NCI-H526 treated with DMSO at 0.1 percent for 48 hours (cell line): ENCODE results near the gene MAK.
"Not testable (repeated sequence)": the region's sequence is repeated elsewhere in the genome, so short reads cannot be mapped to it uniquely, and the experiment has no call there.

Experiments used
- DNase-seq: peaks from one replicate; lab custom pipeline; 2025; lab: John Stamatoyannopoulos, UW

MAK gene

DNA sequence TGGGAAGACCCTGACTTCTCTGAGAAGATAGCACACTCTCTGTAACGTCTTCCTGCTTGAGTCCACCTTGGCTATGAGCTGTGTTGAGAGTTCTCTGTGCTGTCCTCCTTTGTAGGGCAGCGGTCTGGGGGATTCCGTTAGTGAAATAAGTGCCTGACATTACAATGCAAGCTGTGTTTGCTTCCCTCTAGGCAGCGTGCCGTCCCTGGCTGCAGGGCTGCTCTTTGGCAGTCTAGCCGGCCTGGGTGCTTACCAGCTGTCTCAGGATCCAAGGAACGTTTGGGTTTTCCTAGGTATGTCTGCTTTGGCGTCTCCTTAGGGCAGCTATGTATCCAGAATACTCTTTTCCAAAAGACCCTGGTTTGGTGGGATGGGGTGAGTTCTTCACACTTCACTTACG is 112.6 kb downstream of the MAK start:
- DNase-seq: peak; percentile 66

DNA sequence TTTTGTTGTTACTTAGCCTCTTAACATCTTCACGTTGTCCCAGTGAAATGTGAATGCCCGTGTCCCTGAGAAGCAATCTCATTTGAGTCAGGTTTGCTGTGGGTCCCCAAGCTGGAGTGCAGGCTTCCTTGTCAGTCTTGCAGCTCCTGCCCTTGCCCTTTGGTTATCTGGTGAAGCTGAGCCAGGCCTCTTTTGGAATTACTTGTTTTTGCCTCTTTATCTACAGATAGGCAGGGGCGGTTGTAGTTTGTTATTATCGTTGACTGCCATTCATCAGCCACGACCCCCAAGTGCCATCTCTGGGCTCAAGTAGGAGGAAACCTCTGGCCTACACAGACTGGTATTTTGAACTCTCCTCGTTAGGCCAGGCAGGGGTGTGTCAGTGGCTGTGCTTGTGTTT is 113.3 kb downstream of the MAK start:
- no peak for DNase-seq

DNA sequence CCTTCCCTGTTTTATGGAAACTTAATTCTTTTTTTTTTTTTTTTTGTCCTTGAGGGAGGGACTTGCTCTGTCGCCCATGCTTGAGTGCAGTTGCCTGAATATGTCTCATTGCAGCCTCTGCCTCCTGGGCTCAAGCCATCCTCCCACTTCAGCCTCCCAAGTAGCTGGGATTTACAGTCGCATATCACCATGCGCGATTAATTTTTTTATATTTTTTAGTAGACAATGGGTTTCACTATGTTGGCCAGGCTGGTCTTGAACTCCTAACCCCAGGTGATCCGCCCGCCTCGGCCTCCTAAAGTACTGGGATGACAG is 114.8 kb downstream of the MAK start:
- DNase-seq: no peak

DNA sequence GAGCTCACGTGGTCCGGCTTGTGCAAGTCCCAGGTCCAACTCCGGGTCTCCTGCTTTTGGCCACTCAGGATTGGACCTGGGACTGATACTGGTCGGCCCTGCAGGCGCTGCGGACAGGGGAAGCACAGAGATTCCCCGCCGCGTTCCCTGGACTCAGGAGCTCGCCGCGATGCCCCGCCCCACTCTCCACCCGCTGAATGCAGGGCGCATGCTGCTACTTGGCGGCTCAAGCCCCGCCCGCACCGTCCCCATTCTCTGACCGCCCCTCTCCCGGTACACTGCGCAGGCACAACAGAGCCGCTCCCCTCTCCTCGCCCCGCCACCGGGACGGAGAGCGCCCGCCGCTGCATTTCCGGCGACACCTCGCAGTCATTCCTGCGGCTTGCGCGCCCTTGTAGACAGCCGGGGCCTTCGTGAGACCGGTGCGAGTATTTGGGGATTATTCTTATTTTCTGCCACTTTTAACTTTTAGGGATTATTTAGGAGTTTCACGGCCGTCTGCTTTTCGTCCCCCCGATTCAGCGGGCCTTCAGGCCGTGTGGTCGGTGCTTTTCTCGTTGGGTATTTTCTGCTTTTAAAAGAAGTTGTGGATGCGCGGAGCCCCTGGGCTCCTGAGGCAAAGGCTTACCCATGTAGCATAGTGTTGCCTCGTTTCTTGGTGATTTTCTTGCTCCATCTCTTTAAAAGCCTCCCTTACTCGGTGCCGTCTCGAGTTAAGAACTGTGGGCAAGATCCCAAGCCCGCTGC is 115.3 kb downstream of the MAK start, which contains the start of gene TMEM14C:
TSS of gene TMEM14C (plus strand) at position 251 of the 747 bp plus-strand sequence. CDS start 1,544 bp downstream, outside the sequence.
- DNase-seq: peak; percentile 94

DNA sequence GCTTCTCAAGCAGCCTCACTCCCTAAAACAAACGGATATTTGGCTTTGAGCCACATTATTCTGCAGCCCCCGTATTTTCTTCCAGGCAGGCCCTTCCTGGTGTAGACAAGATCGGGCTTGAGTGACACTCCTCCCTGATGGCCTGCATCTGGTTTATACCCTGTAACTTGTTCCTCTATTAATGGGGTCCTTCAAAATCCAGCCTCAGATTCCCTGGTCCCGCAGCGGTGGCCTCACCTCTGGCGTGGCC is 115.8 kb downstream of the MAK start:
- DNase-seq: no peak

DNA sequence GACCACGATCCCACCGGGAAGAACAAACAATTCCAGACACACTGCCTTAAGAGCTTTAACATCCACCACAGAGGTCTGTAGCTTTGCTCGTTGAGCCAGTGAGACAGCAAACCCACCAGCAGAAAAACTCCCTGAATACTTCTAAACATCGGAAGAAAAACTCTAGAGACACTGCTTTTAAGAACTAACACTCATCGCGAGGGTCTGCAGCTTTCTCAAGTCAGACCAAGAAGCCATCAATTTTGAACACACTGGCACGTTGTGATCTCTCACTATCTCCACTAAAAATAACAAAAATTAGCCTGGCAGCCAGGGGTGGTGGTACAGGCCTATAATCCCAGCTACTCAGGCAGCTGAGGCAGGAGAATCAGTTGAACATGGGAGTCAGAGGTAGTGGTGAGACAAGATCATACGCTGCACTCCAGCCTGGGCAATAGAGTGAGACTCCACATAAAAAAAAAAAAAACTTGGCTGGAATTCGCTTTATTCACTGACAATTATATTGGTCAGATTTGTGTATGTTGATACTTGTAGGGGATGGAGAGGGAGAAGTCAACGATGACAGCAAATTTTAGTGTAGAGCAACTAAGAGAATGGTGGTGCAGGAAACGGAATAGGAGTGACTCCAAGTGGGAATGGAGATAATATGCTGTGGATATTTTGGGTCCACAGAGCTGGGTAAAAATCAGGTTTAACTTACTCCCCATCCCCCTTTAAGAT is 116.3 kb downstream of the MAK start:
- DNase-seq: no peak

DNA sequence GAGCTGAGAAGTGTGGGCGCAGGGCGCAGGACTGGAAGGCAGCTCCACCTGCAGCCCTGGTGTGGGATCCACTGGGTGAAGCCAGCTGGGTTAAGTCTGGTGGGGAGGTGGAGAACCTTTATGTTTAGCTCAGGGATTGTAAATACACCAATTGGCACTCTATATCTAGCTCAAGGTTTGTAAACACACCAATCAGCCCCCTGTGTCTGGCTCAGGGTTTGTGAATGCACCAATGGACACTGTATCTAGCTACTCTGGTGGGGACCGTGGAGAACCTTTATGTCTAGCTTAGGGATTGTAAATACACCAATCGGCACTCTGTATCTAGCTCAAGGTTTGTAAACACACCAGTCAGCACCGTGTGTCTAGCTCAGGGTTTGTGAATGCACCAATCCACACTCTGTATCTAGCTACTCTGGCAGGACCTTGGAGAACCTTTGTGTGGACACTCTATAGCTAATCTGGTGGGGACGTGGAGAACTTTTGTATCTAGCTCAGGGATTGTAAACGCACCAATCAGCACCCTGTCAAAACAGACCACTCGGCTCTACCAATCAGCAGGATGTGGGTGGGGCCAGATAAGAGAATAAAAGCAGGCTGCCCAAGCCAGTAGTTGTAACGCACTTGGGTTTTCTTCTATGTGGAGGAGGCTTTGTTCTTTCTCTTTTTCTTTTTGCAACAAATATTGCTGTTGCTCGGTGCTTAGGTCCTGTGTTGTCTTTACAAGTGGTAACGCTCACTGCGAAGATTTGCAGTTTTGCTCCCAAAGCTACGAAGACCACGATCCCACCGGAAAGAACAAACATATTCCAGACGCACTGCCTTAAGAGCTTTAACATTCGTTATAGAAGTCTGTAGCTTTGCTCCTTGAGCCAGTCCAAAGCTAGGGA is 117.1 kb downstream of the MAK start:
- not testable (repeated sequence) for DNase-seq

DNA sequence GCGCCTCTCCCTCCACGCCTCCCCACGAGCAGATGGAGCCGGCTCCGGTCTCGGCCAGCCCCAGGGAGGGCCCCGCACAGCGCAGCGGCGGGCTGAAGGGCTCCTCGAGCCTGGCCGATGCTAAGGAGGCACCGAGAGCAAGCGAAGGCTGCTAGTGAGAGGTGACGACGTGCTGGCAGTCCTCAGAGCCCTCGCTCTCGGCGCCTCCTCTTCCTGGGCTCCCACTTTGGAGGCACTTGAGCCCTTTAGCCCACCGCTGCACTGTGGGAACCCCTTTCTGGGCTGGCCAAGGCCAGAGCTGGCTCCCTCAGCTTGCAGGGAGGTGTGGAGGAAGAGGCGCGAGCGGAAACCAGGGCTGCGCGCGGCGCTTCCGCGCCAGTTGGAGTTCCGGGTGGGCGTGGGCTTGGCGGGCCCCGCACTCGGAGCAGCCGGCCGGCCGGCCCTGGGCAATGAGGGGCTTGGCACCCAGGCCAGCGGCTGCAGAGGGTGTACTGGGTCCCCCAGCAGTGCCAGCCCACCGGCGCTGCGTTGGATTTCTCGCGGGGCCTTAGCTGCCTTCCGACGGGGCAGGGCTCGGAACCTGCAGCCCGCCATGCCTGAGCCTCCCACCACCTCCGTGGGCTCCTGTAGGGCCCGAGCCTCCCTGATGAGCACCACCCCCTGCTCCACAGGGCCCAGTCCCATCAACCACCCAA is 117.9 kb downstream of the MAK start:
- DNase-seq: no peak

DNA sequence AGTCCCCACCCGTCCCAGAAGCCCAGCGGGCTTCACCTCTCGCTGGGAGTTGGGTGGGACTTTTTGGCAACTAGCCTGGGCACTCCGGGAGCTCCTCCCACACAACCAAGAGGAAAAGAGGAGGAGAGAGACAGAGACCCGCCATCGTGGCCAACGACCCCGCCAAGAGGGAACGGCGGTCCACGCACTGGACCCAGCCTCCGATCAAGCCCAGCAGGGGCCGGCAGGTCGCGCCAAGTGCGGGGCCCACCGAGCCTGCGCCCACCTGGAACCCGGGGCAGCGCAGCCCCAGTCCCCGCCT is 118.4 kb downstream of the MAK start:
- no peak for DNase-seq

DNA sequence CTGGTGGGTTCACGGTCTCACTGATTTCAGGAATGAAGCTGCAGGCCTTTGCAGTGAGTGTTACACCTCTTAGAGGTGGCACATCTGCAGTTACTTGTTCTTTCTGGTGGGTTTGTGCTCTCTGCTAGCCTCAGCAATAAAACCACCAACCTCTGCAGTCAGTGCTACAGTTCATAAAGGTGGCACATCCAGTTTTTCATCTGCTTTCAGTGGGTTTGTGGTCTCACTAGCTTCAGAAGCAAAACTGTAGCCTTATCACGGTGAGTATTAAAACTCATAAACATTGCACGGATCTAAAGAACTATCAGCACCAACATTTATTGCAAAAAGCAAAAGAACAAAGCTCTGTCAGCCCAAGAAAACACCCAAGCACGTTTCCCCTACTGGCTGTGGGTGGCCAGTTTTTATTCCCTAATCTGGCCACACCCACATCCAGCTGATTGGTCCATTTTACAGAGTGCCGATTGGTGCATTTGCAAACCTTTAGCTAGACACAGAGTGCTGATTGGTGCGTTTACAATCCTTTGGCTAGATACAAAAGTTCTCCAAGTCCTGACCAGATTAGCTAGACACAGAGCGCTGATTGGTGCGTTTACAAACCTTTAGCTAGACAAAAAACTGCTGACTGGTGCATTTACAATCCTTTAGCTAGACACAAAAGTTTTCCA is 118.9 kb downstream of the MAK start:
- DNase-seq: no peak

DNA sequence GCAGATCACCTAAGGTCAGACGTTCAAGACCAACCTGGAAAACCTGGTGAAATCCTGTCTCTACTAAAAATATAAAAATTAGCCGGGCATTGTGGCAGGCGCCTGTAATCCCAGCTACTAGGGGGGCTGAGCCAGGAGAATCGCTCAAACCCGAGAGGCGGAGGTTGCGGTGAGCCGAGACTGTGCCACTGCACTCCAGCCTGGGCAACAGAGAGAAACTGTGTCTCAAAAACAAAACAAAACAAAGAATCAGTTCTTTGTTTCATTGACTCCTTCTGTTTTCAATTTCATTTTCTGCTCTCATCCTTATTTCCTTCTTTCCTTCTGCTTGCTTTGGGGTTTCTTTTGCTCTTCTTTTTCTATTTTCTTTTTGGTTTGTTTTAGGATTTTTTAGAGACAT is 124.4 kb downstream of the MAK start:
- DNase-seq: no peak
